Skin of body (tissue), 2 donors: ENCODE results near the gene EIF2S3. TPM values are rescaled to one million over a fixed set of nuclear protein-coding genes. Genes with fewer than 3 reads are reported as not detected.
"Not testable (repeated sequence)": the region's sequence is repeated elsewhere in the genome, so short reads cannot be mapped to it uniquely, and the experiment has no call there.

Source experiments
- DNase-seq: peaks from one replicate; lab custom pipeline; 2025; lab: John Stamatoyannopoulos, UW
- total RNA-seq: library from RNA; depleted of rRNA; stranded (reverse); fragments of >200 nt; gene quantifications from one replicate; pipeline ENCODE4 v1.2.3, GENCODE V29; 2014

Gene EIF2S3
- 204 TPM for total RNA-seq

- peak; percentile 92 for DNase-seq
Observed at GRCh38 chrX:24054182-24055042, at the start of gene EIF2S3. Gene EIF2S3 (plus strand): TSS chrX:24054956. CDS start chrX:24054969, 13 bp downstream.

DNA sequence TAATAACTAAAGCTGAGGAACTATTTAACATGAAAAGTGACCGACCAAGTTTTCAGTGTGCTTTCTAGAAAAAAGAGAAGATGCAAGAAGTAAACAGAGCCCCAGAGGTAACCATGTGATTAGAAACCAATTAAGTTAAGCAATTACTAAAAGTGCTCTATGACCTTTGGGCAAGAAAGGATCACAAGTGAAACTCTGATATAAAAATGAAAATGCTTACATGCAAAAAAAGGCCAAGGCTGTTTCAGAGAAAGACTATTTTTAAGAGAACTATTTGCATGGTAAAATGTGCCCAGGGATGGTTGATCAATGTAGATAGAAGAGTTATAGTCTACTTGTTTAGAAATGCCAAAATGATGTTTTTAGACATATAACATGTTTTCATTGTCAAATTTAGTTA is 49.7 kb upstream of the EIF2S3 start:
- DNase-seq, result no peak

- DNase-seq, result no peak
Observed at GRCh38 chrX:24005867-24006266, 48.9 kb upstream of the EIF2S3 start.

DNA sequence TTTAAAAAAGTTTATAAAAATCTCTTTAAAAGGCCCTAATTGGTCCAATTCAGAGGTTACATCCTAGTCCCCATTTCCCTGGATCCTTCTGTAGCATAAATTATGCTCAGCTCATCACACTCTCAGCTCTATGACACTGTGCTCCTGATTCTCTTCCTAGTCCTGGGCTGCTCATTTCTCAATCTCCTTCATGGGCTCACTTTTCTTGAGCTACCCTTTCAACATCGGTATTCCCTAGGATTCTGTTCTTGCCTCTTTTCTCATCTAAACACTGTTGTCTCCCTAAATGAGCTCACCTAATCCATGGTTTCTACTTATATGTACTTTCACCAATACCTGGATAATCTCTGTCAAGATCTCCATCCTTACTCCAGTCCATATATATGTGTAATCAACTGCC is 42.5 kb upstream of the EIF2S3 start:
- no peak for DNase-seq

GRCh38 chrX:24014388-24015018 is 40.3 kb upstream of the EIF2S3 start:
- DNase-seq, result no peak

GRCh38 chrX:24017674-24018073 is 37.1 kb upstream of the EIF2S3 start:
- no peak for DNase-seq

DNA sequence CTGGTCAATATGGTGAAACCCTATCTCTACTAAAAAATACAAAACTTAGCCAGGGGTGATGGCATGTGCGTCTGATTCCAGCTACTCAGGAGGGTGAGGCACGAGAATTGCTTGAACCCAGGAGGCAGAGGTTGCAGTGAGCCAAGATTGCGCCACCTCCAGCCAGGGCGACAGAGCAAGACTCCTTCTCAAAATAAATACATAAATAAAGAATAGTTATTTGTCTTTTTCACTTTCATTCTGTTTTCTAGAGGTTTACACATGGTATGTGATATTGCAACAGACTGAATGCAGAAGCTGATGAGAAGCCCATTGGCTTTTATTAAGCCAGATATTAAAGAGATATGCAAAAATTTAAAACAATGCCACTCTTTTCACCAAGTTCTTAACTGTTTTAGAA is 35.9 kb upstream of the EIF2S3 start:
- DNase-seq, result no peak

DNA sequence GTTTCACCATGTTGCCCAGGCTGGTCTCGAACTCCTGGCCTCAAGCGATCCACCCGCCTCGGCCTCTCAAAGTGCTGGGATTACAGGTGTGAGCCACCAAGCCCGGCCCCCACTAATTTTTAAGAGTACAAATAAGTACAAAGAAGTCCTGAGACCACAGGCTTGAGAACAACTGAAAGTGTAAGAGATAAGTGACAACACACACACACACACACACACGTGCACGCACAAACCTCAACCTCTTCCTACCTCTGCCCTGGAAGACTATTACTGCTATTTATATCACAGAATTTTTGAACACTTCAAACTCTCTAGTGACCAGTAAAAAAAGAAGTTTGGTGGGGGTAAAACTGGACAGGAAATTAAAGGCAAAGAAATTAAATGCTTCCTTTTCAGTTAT is 35.3 kb upstream of the EIF2S3 start:
- no peak for DNase-seq

DNA sequence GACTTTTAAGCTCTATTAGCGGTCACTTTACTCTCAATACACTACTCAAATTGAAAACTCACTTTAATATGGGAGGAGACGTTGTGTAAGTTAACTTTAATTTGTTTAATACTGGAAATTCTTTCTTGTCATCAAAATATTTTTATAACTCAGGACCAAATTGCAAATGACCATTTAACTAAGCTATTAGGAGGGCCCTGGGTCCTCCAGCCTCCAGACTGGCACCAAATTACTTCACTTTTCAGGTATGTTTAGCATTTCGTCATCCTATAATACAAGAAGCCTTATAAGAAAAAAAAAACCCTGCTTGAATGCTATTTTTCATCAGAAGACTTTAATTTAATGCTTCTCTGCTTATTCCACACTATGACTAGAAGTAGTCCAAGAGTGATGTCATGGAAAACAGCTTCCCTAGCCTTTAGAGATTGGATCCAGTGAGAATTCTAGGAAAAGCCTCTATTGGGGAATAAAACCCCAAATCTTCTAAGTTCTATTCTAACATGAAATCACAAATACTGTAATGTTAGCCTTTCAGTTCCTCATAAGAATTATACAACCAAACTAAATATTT is 34.4 kb upstream of the EIF2S3 start:
- peak; percentile 4 for DNase-seq

GRCh38 chrX:24023544-24023943 is 31.2 kb upstream of the EIF2S3 start:
- no peak for DNase-seq

DNA sequence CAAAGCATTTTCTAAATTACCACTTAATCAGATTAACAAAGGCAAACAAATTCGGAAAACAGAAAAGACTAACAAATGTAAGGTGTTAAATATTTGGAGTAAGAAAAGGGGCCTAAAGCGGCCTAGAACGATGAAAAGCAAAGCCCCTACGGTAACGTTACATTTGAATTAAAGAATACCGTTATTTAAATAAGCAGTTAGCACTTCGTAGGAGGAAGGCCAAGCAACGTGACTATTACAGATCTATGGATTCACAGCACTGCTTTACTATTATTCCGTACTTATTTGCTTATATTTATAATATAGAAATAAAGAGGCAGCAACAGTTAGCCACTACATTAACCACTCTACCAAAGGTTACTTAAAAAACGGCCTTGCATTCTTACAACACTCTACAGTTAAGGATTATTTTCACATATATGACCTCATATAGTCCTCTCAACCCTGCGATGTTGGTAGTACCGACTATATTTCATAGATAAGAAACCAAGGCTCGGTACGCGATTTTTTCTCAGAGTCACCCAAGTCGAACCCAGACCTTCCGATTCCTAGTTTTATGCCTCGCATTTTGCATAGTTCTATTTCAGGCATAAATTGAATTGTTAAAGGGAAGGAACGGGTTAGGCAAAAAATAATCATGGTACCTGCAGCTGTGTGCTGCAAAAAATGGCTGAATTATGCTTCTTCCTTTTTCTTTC is 30.6 kb upstream of the EIF2S3 start:
- peak; percentile 15 for DNase-seq

GRCh38 chrX:24024819-24025740 is 29.7 kb upstream of the EIF2S3 start:
- peak; percentile 90 for DNase-seq

GRCh38 chrX:24025741-24026403 is 28.9 kb upstream of the EIF2S3 start:
- DNase-seq, result peak; percentile 56

GRCh38 chrX:24026432-24026831 is 28.3 kb upstream of the EIF2S3 start:
- peak; percentile 41 for DNase-seq

GRCh38 chrX:24027086-24027485 is 27.7 kb upstream of the EIF2S3 start, which contains the start of gene KLHL15:
Gene KLHL15 (minus strand): TSS chrX:24027186. CDS start chrX:24006693, 20,493 bp downstream.
- DNase-seq, result no peak

- no peak for DNase-seq
Observed at GRCh38 chrX:24027985-24028384, 26.8 kb upstream of the EIF2S3 start.

DNA sequence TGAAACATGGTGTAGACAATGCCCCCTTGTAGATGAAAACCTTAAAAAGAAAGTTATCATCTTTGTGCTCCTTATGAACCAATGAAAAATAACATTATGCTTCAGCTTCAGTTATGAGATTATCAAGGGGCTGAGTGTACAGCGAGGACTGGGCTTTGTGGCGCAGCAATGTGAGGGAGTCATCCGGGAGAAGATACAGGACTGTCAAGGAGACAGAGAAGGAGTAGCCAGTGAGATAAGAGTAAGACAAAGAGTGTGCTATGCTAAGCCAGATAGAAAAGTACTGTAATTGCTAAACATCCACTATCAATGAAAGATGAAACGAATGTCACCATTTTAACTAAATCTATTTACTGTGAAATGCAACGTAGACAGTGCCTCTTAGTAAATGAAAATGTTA is 24.2 kb upstream of the EIF2S3 start:
- no peak for DNase-seq

DNA sequence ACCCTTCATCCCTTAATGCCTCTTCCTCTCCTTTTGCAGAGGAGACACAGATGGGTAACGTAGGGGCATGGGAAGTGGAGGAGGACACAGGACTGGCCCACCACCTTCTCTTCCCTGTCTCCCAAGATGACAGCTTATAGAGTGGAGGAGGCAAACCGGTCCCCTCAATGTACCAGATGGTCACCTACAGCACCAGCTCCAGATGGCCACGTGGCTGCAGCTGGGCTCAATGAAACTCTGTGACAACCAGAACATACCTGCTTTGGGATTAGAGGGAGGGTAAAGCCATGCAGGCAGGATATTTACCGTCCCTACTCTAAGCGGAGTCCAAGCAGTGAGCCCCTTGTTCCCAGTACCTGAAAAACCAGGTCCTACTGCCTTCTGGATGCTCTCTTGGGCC is 20.3 kb upstream of the EIF2S3 start:
- no peak for DNase-seq

DNA sequence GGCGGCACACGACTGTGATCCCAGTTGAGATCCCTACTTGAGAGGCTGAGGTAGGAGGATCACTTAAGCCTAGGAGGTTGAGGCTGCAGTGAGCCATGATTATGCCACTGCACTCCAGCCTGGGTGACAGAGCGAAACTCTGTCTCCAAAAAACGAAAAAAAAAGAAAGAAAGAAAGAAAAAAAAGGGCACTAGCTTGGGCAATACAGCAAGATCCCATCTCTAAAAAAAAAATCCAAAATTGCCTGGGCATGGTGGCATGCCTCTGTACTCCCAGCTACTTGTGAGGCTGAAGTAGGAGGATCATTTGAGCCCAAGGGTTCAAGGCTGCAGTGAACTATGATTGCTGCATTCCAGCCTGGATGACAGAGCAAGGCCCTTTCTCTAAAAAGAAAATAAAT is 17.0 kb upstream of the EIF2S3 start:
- no peak for DNase-seq

DNA sequence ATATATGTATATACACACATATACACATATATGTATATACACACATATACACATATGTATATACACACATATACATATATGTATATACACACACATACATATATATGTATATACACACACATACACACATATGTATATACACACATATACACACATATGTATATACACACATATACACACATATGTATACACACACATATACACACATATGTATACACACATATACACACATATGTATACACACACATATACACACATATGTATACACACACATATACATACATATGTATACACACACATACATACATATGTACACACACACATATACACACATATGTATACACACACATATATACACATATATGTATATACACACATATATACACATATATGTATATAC is 8.7 kb upstream of the EIF2S3 start:
- not testable (repeated sequence) for DNase-seq
